HFF-Myc (cell line): ENCODE measurements around the gene USP36.
"Not testable (repeated sequence)": the region's sequence is repeated elsewhere in the genome, so short reads cannot be mapped to it uniquely, and the experiment has no call there.

Experiments used
- DNase-seq: peaks from one replicate; pipeline ENCODE4 v3.0.0-alpha.2; 2011; ENCODE audit warnings: low read depth; ENCODE audit errors: extremely low read depth
- H3K4me3 ChIP-seq: replicated peaks from 2 replicates; pipeline ENCODE4 v1.5.1; 2011; ENCODE audit warnings: low read depth, mild to moderate bottlenecking, control low read depth, low read length
- CTCF ChIP-seq: IDR thresholded peaks from 2 replicates; pipeline ENCODE4 v1.5.1; 2012; ENCODE audit warnings: mild to moderate bottlenecking, low read depth, low read length, control low read depth; ENCODE audit errors: missing control alignments

USP36 gene

GRCh38 chr17:78761789-78762406 lies 78.7 kb downstream of the USP36 start:
- TF ChIP-seq CTCF = no peak
- DNase-seq = no peak
- no peak overlapping the region for H3K4me3 ChIP-seq

GRCh38 chr17:78759969-78760352 lies 80.7 kb downstream of the USP36 start:
- DNase-seq = no peak
- no peak overlapping the region for H3K4me3 ChIP-seq
- no peak for TF ChIP-seq CTCF

- DNase-seq = peak; percentile 36
- no peak overlapping the region for H3K4me3 ChIP-seq
- TF ChIP-seq CTCF = no peak
These were observed 81.2 kb downstream of the USP36 start for GRCh38 chr17:78759203-78759968.

GRCh38 chr17:78753316-78754250 lies 87.0 kb downstream of the USP36 start:
- DNase-seq = no peak
- TF ChIP-seq CTCF = no peak
- no peak overlapping the region for H3K4me3 ChIP-seq

DNA sequence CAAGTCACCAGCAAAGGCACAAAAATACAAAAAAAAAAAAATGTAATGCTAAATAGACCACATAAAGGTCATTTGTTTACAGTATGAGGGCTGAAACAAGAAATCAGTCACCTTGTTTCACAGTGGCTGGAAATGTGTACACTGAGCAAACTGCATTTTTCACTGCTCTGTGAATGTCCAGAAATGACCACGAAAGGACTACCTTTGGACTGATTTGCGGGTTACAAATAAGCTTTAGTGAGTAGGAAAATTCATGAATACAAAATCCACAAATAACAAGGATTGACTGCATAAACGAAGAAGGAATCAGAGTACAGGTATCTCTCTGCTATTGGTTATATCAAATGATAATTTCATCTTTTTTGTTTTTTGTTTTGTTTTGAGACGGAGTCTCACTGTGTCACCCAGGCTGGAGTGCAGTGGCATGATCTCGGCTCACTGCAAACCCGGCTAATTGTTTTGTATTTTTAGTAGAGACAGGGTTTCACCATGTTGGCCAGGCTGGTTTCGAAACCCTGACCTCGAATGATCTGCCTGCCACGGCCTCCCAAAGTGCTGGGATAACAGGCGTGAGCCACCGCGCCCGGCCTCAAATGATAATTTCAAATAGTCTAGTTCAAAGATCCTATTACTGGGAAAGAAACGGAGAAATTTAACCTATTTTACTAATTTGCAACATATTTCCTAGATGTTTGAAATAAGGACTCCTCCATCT lies 89.0 kb downstream of the USP36 start:
- DNase-seq = no peak
- no peak for TF ChIP-seq CTCF
- no peak overlapping the region for H3K4me3 ChIP-seq

GRCh38 chr17:78751000-78751399 lies 89.6 kb downstream of the USP36 start:
- DNase-seq, H3K4me3 ChIP-seq: not testable (repeated sequence)
